ENCODE data around the gene RTN4.

DNA sequence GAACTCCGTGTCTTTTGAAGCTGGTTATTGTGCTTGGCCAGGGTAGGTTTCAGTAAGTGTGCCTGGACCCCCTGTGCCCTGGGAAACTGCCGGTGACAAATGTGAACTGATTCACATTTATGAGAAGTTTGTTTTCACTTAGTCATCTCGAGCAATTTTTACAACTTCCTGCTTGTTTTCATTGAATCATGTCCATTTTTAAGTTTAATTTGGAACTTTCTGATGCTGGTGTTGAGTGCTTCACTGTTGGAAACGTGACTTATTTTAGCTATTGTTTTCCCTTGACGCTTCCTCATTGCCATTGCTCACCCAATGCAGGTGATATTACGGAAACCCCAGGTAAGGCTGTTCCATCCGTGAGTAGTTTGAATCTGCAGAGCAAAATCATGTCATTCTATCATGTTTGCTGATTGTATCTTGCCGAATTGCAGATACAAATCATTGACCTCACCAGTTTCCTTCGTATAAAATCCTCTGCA, 97.2 kb downstream of the RTN4 start:
- TF ChIP-seq, protein P1, sequence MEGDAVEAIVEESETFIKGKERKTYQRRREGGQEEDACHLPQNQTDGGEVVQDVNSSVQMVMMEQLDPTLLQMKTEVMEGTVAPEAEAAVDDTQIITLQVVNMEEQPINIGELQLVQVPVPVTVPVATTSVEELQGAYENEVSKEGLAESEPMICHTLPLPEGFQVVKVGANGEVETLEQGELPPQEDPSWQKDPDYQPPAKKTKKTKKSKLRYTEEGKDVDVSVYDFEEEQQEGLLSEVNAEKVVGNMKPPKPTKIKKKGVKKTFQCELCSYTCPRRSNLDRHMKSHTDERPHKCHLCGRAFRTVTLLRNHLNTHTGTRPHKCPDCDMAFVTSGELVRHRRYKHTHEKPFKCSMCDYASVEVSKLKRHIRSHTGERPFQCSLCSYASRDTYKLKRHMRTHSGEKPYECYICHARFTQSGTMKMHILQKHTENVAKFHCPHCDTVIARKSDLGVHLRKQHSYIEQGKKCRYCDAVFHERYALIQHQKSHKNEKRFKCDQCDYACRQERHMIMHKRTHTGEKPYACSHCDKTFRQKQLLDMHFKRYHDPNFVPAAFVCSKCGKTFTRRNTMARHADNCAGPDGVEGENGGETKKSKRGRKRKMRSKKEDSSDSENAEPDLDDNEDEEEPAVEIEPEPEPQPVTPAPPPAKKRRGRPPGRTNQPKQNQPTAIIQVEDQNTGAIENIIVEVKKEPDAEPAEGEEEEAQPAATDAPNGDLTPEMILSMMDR (conservative IDR thresholded peaks at IDR 0.05; ENCODE audit: low read depth, low read length): no peak
- no peak for TF ChIP-seq SMC3 (IDR thresholded peaks at IDR 0.05; ENCODE audit: low read depth, low read length)
- TF ChIP-seq POLR2A (IDR thresholded peaks at IDR 0.05; ENCODE audit: low read depth, low read length): no peak
- TF ChIP-seq RFX5 (IDR thresholded peaks at IDR 0.05; ENCODE audit: low read depth, low read length): no peak
- no peak for TF ChIP-seq FOS (IDR thresholded peaks at IDR 0.05; ENCODE audit: low read depth, low read length)
- no peak for TF ChIP-seq NFE2L2 (IDR thresholded peaks at IDR 0.05; ENCODE audit: low read depth, low read length)
- TF ChIP-seq MXI1 (IDR thresholded peaks at IDR 0.05; ENCODE audit: borderline replicate concordance, low read depth, low read length): no peak
- TF ChIP-seq CEBPB (IDR thresholded peaks at IDR 0.05; ENCODE audit: low read depth, low read length): no peak
